ENCODE results near the gene MMEL1.

DNA sequence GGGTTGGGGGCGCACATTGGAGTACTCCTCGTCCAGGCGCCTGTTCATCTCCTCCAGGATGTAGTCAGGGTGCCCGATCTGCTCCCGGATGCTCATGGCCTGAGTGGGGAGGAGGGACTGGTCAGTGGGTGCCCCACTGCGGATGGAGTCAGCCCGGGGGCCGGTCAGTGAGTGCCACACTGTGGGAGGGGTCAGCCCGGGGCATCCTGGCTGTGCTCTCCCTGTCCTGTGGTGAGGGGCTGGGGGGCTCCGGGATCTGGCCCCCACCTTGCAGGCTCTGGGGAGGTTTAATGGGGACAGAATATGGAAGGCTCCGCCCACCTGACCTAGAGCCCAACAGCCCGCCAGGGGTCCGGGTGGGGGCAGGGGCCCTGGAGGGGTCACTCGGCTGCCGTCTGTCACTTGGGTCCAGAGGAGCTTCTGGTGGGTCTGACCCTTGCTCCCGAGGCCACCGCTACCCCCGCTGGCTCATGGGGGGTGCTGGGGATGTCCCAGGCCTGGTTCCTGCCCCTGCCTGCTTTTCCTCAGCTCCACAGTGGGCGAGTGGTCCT, 37.5 kb downstream of the MMEL1 start:
- TF ChIP-seq, protein P1, sequence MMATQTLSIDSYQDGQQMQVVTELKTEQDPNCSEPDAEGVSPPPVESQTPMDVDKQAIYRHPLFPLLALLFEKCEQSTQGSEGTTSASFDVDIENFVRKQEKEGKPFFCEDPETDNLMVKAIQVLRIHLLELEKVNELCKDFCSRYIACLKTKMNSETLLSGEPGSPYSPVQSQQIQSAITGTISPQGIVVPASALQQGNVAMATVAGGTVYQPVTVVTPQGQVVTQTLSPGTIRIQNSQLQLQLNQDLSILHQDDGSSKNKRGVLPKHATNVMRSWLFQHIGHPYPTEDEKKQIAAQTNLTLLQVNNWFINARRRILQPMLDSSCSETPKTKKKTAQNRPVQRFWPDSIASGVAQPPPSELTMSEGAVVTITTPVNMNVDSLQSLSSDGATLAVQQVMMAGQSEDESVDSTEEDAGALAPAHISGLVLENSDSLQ (IDR thresholded peaks at IDR 0.05), result no peak
- TF ChIP-seq FOXM1 (IDR thresholded peaks at IDR 0.05; ENCODE audit: borderline replicate concordance) (no peak), CTBP1 (IDR thresholded peaks at IDR 0.05; ENCODE audit: borderline replicate concordance) (no peak), BHLHE40 (IDR thresholded peaks at IDR 0.05; ENCODE audit: borderline replicate concordance) (no peak), ELF4 (IDR thresholded peaks at IDR 0.05) (no peak), SP1 (IDR thresholded peaks at IDR 0.05) (no peak), FOXA1 (IDR thresholded peaks at IDR 0.05) (no peak), SUZ12 (IDR thresholded peaks at IDR 0.05) (no peak), NFRKB (IDR thresholded peaks at IDR 0.05) (no peak), ARNT (IDR thresholded peaks at IDR 0.05) (no peak), TARDBP (IDR thresholded peaks at IDR 0.05) (no peak), FOXK2 (IDR thresholded peaks at IDR 0.05) (no peak)

Data from HEK293T (cell line).